Amniotic epithelial cell (primary cell): ENCODE measurements around the gene OR2B2.

ENCODE experiments used
- DNase-seq: peaks from one replicate; pipeline ENCODE4 v3.0.0-alpha.2; 2010; ENCODE audit warnings: low read depth

OR2B2 gene

DNA sequence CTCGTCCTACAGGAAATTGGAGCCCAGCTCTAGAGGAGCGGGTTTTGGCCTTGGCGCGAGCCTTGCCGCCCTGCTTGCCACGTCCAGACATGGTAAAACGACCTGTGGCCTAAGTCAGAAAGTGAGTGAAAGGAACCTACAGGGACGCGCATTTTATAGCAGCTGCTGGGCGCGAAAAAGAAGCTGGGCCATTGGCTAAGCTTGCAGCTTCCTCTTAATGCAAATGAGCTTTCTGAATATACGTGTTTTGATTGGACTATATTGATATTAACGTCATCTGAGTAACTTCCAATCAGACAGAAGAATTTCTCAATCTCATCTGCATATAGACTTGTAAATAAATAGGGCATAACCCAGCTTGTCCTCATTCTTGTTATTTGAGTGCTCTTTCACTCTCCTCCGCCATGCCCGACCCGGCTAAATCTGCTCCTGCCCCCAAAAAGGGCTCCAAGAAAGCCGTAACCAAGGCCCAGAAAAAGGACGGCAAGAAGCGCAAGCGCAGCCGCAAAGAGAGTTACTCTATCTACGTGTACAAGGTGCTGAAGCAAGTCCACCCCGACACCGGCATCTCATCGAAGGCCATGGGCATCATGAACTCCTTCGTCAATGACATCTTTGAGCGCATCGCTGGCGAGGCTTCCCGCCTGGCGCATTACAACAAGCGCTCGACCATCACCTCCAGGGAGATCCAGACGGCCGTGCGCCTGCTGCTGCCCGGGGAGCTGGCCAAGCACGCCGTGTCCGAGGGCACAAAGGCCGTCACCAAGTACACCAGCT, 18.9 kb downstream of the OR2B2 start:
- peak; percentile 99 for DNase-seq

DNA sequence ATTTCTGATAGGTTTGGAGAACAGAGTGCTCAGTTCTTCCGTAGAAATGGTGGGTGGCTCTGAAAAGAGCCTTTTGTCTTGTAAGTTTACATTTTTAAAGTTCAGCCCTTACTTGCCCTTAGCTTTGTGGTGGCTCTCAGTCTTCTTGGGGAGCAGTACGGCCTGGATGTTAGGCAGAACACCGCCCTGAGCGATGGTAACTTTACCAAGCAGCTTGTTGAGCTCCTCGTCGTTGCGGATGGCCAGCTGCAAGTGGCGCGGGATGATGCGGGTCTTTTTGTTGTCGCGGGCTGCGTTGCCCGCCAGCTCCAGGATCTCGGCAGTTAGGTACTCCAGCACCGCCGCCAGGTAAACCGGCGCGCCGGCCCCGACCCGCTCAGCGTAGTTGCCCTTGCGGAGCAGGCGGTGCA, 19.5 kb downstream of the OR2B2 start:
- DNase-seq = peak; percentile 22

GRCh38 chr6:27891320-27891875, 20.8 kb downstream of the OR2B2 start:
- DNase-seq = no peak

GRCh38 chr6:27890445-27891319, 21.5 kb downstream of the OR2B2 start:
- peak; percentile 95 for DNase-seq

GRCh38 chr6:27889628-27890444, 22.4 kb downstream of the OR2B2 start:
- DNase-seq = no peak

DNA sequence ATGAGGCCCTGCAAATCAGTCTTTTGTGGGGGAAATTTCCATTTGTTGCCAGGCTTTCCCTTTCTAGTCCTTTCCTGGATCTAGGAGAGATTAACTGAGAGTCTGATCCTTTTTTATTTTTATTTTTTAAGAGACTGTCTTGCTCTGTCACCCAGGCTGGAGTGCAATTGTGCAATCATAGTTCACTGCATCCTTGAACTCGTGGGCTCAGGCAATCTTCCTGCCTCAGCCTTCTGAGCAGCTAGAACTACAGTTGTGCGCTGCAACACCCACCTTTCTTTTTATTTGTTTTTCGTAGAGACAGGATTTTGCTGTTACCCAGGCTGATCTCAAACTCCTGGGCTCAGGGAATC, 22.9 kb downstream of the OR2B2 start:
- DNase-seq = peak; percentile 13

DNA sequence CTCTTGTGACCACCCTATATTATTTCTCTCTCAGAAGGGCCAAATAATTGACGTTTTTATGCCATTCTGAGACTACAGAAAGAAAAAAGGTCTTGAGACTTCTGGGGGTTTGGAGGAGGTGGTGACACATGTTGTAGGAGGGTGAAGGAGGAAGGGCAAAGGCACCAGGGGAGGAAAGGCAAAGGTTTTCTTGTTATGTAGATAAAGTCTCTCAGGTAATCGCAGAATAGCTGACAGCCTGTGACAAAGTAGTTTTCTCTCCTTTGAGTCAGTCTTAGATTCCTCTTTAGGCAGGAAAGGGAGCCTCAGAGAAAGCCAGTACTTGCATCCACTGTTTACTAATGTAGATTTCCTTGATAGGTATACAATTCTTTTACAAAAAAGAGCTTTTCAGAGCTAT, 23.6 kb downstream of the OR2B2 start:
- no peak for DNase-seq

DNA sequence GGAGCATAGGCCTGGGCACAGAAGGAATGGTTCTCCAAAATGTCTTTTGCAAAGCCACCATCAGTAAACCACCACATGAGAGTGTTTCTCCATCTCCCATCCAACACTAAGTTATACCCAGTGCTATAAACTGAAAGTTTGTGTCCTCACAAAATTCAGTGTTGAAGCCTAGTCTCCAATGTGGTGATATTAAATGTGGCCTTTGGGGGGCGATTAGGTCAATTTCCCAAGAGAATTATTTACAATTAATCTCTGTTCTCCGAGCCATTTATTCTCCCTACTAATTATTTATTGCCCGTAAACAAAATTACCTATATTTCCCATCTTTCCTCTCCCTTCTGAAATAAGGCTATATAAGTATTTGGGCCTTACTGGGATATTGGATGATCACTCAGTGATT, 26.1 kb downstream of the OR2B2 start:
- DNase-seq = no peak

- DNase-seq = no peak
Observed at GRCh38 chr6:27883136-27883535, 29.1 kb downstream of the OR2B2 start.

- no peak for DNase-seq
Observed at GRCh38 chr6:27882624-27883023, 29.6 kb downstream of the OR2B2 start.

DNA sequence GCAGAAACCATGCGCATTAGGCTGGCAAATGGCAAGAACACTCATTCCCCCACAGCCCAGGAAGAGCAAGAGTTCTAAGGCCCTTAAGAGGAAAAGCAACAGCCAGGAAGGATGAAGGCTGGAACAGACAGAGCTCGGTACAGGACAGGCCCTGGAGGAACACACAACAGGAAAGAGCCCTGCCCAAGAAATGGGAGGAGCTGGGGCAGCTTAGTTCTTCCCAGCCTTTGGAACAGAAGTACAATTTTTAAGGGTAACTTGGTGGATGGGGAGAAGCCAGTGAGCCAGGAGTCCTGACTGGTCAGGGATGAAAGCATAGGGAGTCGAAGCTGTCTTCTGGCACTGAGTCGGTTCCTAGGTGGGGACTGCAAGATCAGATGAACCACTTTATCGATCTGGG, 32.4 kb downstream of the OR2B2 start:
- no peak for DNase-seq

GRCh38 chr6:27874016-27874415, 38.2 kb downstream of the OR2B2 start:
- DNase-seq = no peak

DNA sequence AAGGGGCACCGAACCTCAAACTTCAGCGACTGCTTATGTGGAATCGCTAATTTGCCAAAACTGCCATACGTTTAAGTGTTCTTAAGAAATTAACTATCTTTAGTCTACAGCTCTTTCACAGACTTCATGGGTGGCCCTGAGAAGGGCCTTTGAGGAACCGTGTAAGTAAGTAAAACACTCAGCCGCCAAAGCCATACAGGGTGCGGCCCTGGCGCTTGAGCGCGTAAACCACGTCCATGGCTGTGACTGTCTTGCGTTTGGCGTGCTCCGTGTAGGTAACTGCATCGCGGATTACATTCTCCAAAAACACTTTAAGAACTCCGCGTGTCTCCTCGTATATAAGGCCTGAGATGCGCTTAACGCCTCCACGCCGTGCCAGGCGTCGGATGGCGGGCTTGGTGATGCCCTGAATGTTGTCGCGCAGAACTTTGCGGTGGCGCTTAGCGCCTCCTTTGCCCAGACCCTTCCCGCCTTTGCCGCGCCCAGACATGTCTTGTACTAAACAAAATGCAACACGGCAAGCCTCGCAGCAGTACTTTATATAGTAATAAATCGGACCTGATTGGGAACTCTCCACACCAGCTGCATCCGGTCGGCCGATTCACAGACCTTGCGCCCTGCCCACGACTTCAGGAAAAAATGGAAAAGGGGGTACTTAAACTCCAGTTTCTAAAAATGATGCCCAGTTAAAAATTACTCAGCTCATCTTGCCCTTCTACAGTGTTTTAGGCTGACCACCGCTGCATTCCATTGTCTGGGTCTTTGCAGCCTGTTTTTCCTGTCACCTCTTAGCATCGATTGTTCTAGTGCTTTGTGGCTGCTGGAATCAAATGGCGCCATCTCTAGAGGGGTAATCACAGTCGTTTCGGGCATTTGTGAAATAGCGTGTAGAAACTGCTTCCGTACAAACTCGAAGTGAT, 38.9 kb downstream of the OR2B2 start:
- DNase-seq = peak; percentile 70

- DNase-seq = peak; percentile 19
Observed at GRCh38 chr6:27872642-27873020, 39.6 kb downstream of the OR2B2 start.

DNA sequence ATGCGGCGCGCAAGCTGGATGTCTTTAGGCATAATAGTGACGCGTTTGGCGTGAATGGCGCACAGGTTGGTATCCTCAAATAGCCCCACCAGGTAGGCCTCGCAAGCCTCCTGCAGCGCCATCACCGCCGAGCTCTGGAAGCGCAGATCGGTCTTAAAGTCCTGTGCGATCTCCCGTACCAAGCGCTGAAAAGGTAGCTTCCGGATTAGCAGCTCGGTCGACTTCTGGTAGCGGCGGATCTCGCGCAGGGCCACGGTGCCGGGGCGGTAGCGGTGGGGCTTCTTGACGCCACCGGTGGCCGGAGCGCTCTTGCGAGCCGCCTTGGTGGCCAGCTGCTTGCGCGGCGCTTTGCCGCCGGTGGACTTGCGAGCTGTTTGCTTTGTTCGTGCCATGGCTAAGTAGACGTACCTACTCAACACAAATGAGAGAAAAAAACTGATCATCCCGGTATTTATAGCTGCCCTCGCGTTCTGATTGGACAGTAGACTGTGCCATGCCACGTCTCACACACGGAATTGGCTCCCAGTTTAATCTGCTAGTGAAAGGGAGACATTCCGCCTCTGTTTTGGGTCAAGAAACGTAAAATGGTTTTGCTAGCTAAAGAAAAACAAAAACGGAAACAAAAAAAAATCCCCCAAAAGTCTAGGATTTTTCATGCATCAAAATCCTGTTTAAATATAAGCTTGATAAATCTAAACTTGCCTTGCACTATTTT, 40.1 kb downstream of the OR2B2 start:
- DNase-seq = peak; percentile 96

DNA sequence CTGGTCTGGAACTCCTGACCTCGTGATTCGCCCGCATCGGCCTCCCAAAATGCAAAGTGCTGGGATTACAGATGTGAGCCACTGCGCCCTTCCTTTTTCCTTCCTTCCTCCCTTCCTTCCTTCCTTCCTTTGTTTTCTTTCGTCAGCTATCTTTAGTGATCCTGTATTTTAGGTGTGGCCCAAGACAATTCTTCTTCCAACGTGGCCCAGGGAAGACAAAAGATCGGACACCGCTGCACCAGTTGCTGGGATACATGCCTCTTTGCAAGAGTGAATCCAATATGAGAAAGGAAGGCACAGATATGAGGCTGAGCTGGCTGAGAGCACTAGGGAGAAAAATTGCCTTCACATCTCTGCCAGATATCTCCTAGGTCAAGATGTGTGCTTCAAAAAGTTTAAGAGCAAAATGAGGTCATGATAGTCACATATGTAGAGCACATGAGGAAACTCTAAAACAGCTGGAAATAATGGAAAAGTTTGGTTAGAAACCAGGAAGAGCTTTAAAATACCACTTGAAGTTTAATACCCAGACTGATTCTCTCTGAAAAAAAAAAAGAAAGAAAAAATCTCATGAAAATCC, 41.8 kb downstream of the OR2B2 start:
- DNase-seq = no peak

GRCh38 chr6:27868311-27868710, 43.9 kb downstream of the OR2B2 start:
- no peak for DNase-seq

DNA sequence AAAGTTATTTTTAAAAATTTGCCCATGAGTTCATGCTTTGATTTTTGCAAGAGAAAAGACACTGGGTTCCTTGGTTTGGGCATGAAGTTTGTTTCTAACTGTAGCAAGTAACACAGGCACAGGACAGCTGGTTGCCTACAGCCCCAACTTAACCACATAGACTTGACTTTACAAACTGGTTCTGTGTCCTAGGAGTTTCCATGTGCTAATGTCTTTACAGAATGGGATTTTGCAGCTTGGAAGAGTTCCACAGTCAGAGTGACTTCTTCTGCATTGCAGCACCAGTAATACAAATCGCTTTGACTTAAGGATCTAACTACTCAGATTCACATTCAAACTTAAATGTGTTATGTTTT, 44.3 kb downstream of the OR2B2 start:
- DNase-seq = no peak

- DNase-seq = peak; percentile 64
Observed at GRCh38 chr6:27867051-27867944, 44.9 kb downstream of the OR2B2 start.
